Duodenal mucosa (tissue), 2 donors: ENCODE data around the gene TMEM164.

Experiments used
- H3K27ac ChIP-seq: one replicate; pipeline ENCODE4 v1.7.0; 2013; ENCODE audit warnings: low read depth, low read length
- H3K27me3 ChIP-seq, 2 donors: one replicate each; pipeline ENCODE4 v1.7.0; 2013; ENCODE audit warnings: low read length in 2 of 2, control low read depth in 1 of 2; ENCODE audit not compliant: insufficient read depth in 2 of 2, control insufficient read depth in 1 of 2
- H3K36me3 ChIP-seq, 2 donors: one replicate each; pipeline ENCODE4 v1.7.0; 2013; ENCODE audit warnings: low read length in 2 of 2, control low read depth in 1 of 2; ENCODE audit not compliant: insufficient read depth in 2 of 2, control insufficient read depth in 1 of 2
- H3K4me1 ChIP-seq, 2 donors: one replicate each; pipeline ENCODE4 v1.7.0; 2013; ENCODE audit warnings: low read length in 2 of 2, control low read depth in 1 of 2; ENCODE audit not compliant: insufficient read depth in 2 of 2, control insufficient read depth in 1 of 2
- H3K4me3 ChIP-seq, 2 donors: one replicate each; pipeline ENCODE4 v1.7.0; 2013; ENCODE audit warnings: low read length in 2 of 2, low read depth in 1 of 2
- H3K9ac ChIP-seq, 2 donors: one replicate each; pipeline ENCODE4 v1.7.0; 2013; ENCODE audit warnings: low read length in 2 of 2, low read depth in 1 of 2
- H3K9me3 ChIP-seq, 2 donors: one replicate each; pipeline ENCODE4 v1.7.0; 2013; ENCODE audit warnings: low read length in 2 of 2, control low read depth in 1 of 2; ENCODE audit not compliant: control insufficient read depth in 1 of 2

Gene TMEM164

DNA sequence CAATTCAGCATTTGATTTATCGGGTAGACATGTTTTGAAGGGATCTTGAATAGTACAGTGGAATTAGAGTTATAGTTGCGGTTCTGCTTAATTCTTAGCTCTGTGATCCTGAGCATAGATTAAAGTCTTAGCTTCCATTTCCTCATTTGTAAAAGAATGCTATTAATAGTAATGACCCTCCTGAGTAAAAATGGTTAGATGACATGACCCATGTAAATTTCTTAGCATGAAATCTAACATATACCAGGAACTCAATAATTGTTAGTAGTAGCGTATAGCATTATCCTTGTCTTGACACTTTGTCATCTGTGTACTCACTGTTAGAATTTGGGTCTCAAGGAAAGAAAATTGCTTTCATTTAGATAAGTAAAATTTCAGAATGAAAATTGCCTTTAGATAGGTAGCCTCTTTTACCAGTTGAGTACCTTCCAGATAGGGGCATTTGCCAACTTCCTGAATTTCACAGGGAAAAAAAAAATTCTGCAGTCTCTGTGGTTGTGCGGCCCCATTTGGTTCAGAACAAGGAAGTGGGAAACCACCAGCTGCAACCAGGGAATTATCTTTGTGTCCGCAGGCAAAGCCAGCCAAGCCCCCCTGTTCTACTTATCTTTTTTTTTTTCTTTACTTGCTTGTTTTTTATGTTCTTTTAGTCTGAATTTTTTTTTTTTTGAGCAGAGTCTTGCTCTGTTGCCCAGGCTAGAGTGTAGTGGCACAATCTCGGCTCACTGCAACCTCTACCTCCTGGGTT is 86.9 kb downstream of the TMEM164 start:
- no peaks in the 10 kb centered on the region for H3K36me3 ChIP-seq

DNA sequence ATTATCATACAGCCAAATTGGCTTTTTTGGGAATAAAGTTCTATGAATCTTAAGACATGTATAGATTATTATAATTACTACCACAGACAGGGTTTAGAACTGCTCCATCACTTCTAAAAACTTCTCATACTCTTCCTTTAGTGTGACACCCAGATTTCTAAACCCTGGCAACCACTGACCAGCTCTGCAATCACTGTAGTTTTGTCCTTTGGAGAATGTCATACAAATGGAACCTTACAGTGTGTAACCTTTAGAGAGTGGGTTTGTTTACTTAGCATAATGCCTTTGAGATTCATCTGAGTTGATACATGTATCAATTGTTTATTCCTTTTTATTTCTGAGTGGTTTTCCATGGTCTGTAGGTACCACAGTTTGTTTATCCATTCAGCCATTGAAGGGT is 95.0 kb downstream of the TMEM164 start:
- Histone ChIP-seq H3K9me3 (no peaks in the 10 kb centered on the region), H3K36me3 (peaks cover 0 to 5% of the 10 kb centered on the region in 2 donors), H3K27me3 (no peaks in the 10 kb centered on the region), H3K4me1 (no peaks in the 10 kb centered on the region), H3K9ac (no peak overlapping the region), H3K4me3 (no peak overlapping the region), H3K27ac (no peak overlapping the region)

More for the DNA sequence above, 86.9 kb downstream of the TMEM164 start:
- H3K9ac ChIP-seq = no peak overlapping the region
- no peaks in the 10 kb centered on the region for H3K9me3 ChIP-seq
- H3K27ac ChIP-seq = no peak overlapping the region
- H3K27me3 ChIP-seq = no peaks in the 10 kb centered on the region
- no peak overlapping the region for H3K4me3 ChIP-seq
- peaks cover 7 to 11% of the 10 kb centered on the region in 2 donors for H3K4me1 ChIP-seq

DNA sequence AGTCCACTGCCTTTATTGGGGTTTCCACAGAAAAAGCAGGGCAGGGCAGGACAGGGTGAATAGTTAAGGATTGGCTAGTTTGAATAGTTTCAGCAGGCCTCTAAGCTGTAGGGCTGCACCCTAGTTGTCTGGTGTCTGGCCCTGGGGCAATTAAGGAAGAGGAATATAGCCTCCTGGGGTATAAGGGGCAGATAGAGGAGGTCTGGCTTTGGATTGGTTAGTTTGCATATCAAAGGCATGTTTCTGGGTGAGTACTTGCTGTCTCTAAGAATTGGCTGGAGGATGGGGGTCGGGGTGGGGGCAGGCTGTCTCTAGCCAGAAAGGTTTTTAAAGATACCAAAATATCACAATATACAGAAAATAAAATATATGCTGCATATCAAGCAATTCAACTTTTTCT is 100.4 kb downstream of the TMEM164 start:
- H3K27ac ChIP-seq = no peak overlapping the region
- H3K9me3 ChIP-seq = no peaks in the 10 kb centered on the region
- H3K36me3 ChIP-seq = no peaks in the 10 kb centered on the region
- H3K4me3 ChIP-seq = no peak overlapping the region
- H3K27me3 ChIP-seq = no peaks in the 10 kb centered on the region
- H3K9ac ChIP-seq = no peak overlapping the region
- H3K4me1 ChIP-seq = no peaks in the 10 kb centered on the region

DNA sequence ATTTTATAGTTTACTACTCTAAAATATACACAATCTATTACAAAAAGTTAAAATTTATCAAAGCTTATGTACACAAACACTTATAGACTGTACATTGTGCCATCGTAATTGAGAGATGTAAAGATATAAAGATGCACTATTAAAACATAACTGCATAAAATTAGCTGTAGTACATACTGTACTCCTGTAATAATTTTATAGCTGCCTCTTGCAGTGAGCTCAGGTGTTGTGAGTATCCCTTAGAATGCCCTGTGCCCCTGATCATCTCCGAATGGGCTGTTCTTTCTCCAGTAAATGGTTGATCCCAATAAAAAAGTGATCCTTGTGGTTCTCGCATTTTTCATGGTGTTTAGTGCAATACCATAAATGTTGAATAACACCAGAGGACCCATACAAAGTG is 101.2 kb downstream of the TMEM164 start:
- H3K36me3 ChIP-seq = no peaks in the 10 kb centered on the region

DNA sequence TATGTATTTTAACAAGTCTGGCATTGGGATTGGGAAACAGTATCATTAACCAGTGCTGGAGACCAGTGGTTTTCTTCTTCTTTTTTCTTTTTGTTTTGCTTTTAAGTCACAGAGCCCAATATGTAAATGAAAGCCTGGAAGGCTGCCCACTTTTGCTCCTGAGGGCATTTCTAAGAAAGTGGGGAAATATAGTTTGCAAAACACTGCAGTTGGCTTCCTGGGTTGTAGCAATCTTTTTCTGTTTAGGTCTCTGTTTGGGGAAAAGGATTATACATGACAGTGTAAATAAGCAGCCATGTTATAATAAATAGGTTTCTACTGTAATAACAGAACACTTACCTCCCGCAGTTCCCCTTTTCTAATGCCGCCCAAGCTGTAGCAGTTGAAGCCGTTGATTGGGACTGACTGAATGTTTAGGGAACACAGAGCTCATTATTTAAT is 105.5 kb downstream of the TMEM164 start:
- H3K4me1 ChIP-seq = peaks cover 6 to 8% of the 10 kb centered on the region in 2 donors
- no peaks in the 10 kb centered on the region for H3K9me3 ChIP-seq
- H3K9ac ChIP-seq = no peak overlapping the region
- H3K4me3 ChIP-seq = no peak overlapping the region
- H3K36me3 ChIP-seq = peaks cover 3 to 8% of the 10 kb centered on the region in 2 donors
- H3K27ac ChIP-seq = no peak overlapping the region
- H3K27me3 ChIP-seq = no peaks in the 10 kb centered on the region

More for the DNA sequence above, 101.2 kb downstream of the TMEM164 start:
- Histone ChIP-seq H3K9ac (no peak overlapping the region), H3K27ac (no peak overlapping the region), H3K4me3 (no peak overlapping the region), H3K9me3 (no peaks in the 10 kb centered on the region), H3K4me1 (no peaks in the 10 kb centered on the region), H3K27me3 (no peaks in the 10 kb centered on the region)

DNA sequence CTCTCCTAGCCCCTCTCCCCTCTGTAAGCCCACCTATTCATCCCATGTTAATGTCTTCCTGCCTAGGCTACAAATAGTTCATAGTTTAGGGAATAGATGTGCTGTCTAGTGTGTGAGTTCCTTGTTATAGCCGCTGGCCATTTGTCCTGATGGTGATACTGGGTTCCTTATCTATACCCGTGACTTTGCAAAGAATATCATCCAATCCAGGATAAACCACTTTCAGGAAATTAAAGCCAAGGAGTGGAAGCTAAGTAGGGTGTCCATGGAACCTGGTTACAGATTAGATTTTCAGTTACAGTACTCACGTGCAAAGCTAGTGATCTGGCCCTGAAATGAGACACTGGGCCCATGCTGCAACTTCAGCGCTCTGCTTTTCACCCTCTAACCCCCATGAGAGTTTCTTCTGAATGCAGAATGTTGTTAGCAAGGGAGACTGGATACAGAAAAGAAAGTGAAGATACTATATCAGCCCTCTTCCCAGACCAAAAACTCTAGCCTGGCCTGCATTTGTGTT is 111.4 kb downstream of the TMEM164 start:
- Histone ChIP-seq H3K9me3 (no peaks in the 10 kb centered on the region), H3K4me1 (peaks cover 12 to 26% of the 10 kb centered on the region in 2 donors), H3K9ac (no peak overlapping the region), H3K27me3 (no peaks in the 10 kb centered on the region), H3K4me3 (no peak overlapping the region), H3K27ac (no peak overlapping the region), H3K36me3 (peaks cover 3 to 8% of the 10 kb centered on the region in 2 donors)

DNA sequence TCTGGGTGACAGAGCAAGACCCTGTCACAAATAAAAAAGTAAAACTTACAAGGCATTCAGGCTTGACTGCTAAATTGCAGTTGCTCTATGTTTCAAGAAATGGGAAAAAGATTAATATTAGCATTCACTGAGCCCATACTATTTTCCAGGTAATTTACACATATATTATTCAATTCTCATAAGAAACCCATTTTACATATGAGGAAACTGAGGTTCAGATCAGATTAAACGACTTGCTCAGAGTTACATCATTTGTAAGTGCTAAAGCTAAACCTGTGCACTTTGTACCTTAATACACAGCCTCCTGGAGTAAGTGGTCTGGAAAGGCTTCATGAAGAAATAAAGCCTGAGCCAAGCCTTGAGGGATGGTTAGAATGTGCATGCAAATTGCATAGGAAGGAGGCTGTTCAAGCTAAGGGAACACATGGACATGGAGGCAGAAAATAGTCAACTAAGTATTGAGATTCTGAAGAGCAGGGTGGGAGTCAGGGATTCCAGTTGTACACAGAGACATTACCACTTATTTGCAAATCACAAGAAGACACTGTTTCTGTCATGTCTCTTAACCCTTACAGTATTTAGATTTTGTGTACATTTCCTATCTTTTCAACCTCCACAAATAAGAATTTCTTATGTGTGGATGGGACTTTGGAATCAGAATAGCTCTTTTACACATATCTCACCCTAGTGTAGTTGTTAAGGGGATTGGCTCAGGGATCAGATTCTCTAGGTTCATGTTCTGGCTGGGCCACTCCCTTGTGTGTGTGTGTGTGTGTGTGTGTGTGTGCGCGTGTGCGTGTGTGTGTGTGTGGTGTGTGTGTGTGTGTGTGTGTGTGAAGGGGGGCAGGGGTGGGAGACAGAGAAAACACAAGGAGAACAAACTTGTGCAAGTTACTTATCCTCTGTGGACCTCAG is 113.4 kb downstream of the TMEM164 start:
- H3K27ac ChIP-seq = no peak overlapping the region
- H3K9ac ChIP-seq = no peak overlapping the region
- H3K36me3 ChIP-seq = no peaks in the 10 kb centered on the region
- H3K4me3 ChIP-seq = no peak overlapping the region
- H3K27me3 ChIP-seq = no peaks in the 10 kb centered on the region
- peaks cover 12 to 33% of the 10 kb centered on the region in 2 donors for H3K4me1 ChIP-seq
- no peaks in the 10 kb centered on the region for H3K9me3 ChIP-seq

DNA sequence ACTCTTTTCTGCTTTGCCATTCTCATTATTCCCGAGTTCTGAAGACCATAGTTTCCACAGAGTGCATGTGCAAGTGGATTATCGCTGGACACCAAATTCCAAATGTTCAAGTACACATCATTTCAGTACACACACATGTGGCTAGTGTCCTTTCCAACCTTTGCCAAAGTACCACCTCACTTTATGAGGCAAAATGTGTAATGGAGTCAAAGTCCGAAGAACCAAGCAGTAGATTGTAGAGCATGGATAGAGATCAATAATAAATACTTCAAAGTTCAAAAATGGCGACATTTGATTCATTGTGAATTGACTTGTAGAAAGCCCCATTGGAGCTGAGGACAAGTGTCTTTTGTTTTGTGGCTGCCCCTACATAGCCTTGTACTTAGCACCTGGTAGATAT is 115.6 kb downstream of the TMEM164 start:
- no peaks in the 10 kb centered on the region for H3K9me3 ChIP-seq
- no peaks in the 10 kb centered on the region for H3K36me3 ChIP-seq
- no peak overlapping the region for H3K27ac ChIP-seq
- H3K9ac ChIP-seq = no peak overlapping the region
- no peaks in the 10 kb centered on the region for H3K27me3 ChIP-seq
- H3K4me3 ChIP-seq = no peak overlapping the region
- peaks cover 2 to 27% of the 10 kb centered on the region in 2 donors for H3K4me1 ChIP-seq

DNA sequence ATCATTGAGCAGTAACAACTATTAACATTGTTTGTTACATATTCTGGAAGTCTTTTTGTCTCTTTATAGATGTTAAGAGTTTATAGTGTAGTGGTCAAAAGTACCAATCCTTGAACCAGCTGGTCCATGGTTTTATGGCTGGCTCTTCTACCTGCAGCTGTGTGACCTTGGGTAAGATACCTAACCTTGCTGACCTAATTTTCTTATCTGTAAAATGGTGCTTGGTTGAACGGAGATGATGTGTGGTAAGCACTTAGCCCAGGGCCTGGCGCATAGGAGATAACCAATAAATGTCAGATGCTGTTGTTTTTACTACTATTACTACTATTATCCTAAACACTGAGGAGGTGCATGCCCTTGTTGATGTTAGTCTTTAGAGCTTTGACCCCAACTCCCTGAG is 116.6 kb downstream of the TMEM164 start:
- Histone ChIP-seq H3K27ac (no peak overlapping the region), H3K36me3 (no peaks in the 10 kb centered on the region), H3K9ac (no peak overlapping the region), H3K9me3 (no peaks in the 10 kb centered on the region), H3K4me3 (no peak overlapping the region), H3K4me1 (peaks cover 0 to 17% of the 10 kb centered on the region in 2 donors), H3K27me3 (no peaks in the 10 kb centered on the region)

DNA sequence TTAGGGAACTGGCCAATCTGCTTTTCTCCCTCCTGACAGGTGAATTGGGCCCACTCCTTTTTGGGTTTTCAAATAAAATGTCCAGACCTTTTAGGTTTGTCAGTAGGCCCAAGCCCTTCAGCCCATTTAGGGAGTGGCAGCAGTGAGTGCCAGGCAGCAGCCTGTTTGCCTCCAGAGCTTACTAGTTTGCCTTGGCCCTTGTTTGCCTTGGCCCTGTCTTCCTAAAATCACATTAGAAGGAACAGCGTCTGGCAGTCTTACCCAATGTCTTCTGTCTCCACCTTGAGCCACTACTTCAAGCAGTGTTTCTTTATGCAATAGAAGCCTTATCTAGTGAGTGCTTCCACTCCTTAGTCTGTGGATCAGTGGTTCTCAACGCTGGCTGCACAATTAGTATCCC is 117.1 kb downstream of the TMEM164 start:
- Histone ChIP-seq H3K27me3 (no peaks in the 10 kb centered on the region), H3K9me3 (no peaks in the 10 kb centered on the region), H3K9ac (no peak overlapping the region), H3K4me3 (no peak overlapping the region), H3K36me3 (no peaks in the 10 kb centered on the region), H3K4me1 (peaks cover 0 to 14% of the 10 kb centered on the region in 2 donors), H3K27ac (no peak overlapping the region)
